ENCODE data around the gene FARS2. TPM values are rescaled to one million over a fixed set of nuclear protein-coding genes. Genes with fewer than 3 reads are reported as not detected.

Gene FARS2
- total and polyA plus RNA-seq, 4 experiments from 2014 or later, result 15.6 to 48.4 (median 24.3) TPM

GRCh38 chr6:5540370-5540769 lies 279.1 kb downstream of the FARS2 start:
- Histone ChIP-seq H3K27ac (ENCODE audit: low read depth, low read length) (no peak overlapping the region), H3K9me3 (ENCODE audit: control insufficient read depth in 1 of 2, low read length in 2 of 2) (no peaks in the 10 kb centered on the region), H3K4me1 (ENCODE audit: insufficient read depth, low read length) (no peaks in the 10 kb centered on the region), H3K4me3 (ENCODE audit: low read length in 2 of 2) (no peak overlapping the region), H3K27me3 (ENCODE audit: insufficient read depth, low read length) (no peaks in the 10 kb centered on the region), H3K36me3 (ENCODE audit: insufficient read depth, low read length) (peaks cover 4% of the 10 kb centered on the region)
- Mint-ChIP-seq H3K4me1 (peaks cover 4 to 8% (median 4%) of the 10 kb centered on the region in 4 donors), H3K27me3 (no peaks in the 10 kb centered on the region), H3K36me3 (peaks cover 21 to 49% of the 10 kb centered on the region in 2 donors), H3K4me3 (no peak overlapping the region), H3K9me3 (peaks cover 0 to 3% (median 0%) of the 10 kb centered on the region in 8 donors), H3K27ac (peak overlapping the region in 1 of 7 donors; percentile 36)
- ChIA-PET CTCF (ENCODE audit: partially characterized antibody) (no interaction called here), POLR2A (ENCODE audit: partially characterized antibody) (no interaction called here)
- intact Hi-C loops (cut with micrococcal nuclease), result no loop called here
- DNase-seq, result no peak

GRCh38 chr6:5541025-5541424 lies 279.7 kb downstream of the FARS2 start:
- no peak overlapping the region for H3K27ac ChIP-seq (ENCODE audit: low read depth, low read length)

GRCh38 chr6:5541751-5542432 lies 280.6 kb downstream of the FARS2 start:
- ChIA-PET POLR2A (ENCODE audit: partially characterized antibody) (no interaction called here), CTCF (ENCODE audit: partially characterized antibody) (no interaction called here)
- Mint-ChIP-seq H3K9me3 (peaks cover 0 to 3% (median 0%) of the 10 kb centered on the region in 8 donors), H3K27ac (no peak overlapping the region), H3K4me3 (no peak overlapping the region), H3K27me3 (no peaks in the 10 kb centered on the region), H3K36me3 (peaks cover 25 to 53% of the 10 kb centered on the region in 2 donors), H3K4me1 (peaks cover 2 to 7% (median 4%) of the 10 kb centered on the region in 4 donors)
- Histone ChIP-seq H3K9me3 (ENCODE audit: control insufficient read depth in 1 of 2, low read length in 2 of 2) (no peaks in the 10 kb centered on the region), H3K27ac (ENCODE audit: low read depth, low read length) (no peak overlapping the region), H3K4me1 (ENCODE audit: insufficient read depth, low read length) (no peaks in the 10 kb centered on the region), H3K36me3 (ENCODE audit: insufficient read depth, low read length) (peaks cover 4% of the 10 kb centered on the region), H3K4me3 (ENCODE audit: low read length in 2 of 2) (no peak overlapping the region), H3K27me3 (ENCODE audit: insufficient read depth, low read length) (no peaks in the 10 kb centered on the region)
- intact Hi-C loops (cut with micrococcal nuclease), result no loop called here
- DNase-seq, result no peak

More at GRCh38 chr6:5541025-5541424, 279.7 kb downstream of the FARS2 start:
- no peak overlapping the region for H3K27ac Mint-ChIP-seq
- H3K4me3 Mint-ChIP-seq, result no peak overlapping the region
- H3K4me1 ChIP-seq (ENCODE audit: insufficient read depth, low read length), result no peaks in the 10 kb centered on the region
- intact Hi-C loops (cut with micrococcal nuclease), result no loop called here
- H3K4me3 ChIP-seq (ENCODE audit: low read length in 2 of 2), result no peak overlapping the region
- ChIA-PET CTCF (ENCODE audit: partially characterized antibody) (no interaction called here), POLR2A (ENCODE audit: partially characterized antibody) (no interaction called here)
- peaks cover 4% of the 10 kb centered on the region for H3K36me3 ChIP-seq (ENCODE audit: insufficient read depth, low read length)
- H3K27me3 ChIP-seq (ENCODE audit: insufficient read depth, low read length), result no peaks in the 10 kb centered on the region
- peaks cover 4 to 7% (median 4%) of the 10 kb centered on the region in 4 donors for H3K4me1 Mint-ChIP-seq
- no peak for DNase-seq
- no peaks in the 10 kb centered on the region for H3K9me3 ChIP-seq (ENCODE audit: control insufficient read depth in 1 of 2, low read length in 2 of 2)
- peaks cover 0 to 3% (median 0%) of the 10 kb centered on the region in 8 donors for H3K9me3 Mint-ChIP-seq
- peaks cover 23 to 56% of the 10 kb centered on the region in 2 donors for H3K36me3 Mint-ChIP-seq
- no peaks in the 10 kb centered on the region for H3K27me3 Mint-ChIP-seq

- H3K4me1 ChIP-seq (ENCODE audit: insufficient read depth, low read length), result no peaks in the 10 kb centered on the region
- CTCF ChIA-PET (ENCODE audit: partially characterized antibody), result no interaction called here
- Mint-ChIP-seq H3K4me1 (peaks cover 0 to 1% (median 0%) of the 10 kb centered on the region in 4 donors), H3K27ac (no peak overlapping the region), H3K36me3 (peaks cover 51 to 75% of the 10 kb centered on the region in 2 donors), H3K27me3 (no peaks in the 10 kb centered on the region), H3K9me3 (peaks cover 0 to 12% (median 7%) of the 10 kb centered on the region in 8 donors), H3K4me3 (no peak overlapping the region)
- H3K27ac ChIP-seq (ENCODE audit: low read depth, low read length), result no peak overlapping the region
- peaks cover 4% of the 10 kb centered on the region for H3K36me3 ChIP-seq (ENCODE audit: insufficient read depth, low read length)
- no peak overlapping the region for H3K4me3 ChIP-seq (ENCODE audit: low read length in 2 of 2)
- no peak for DNase-seq
- H3K27me3 ChIP-seq (ENCODE audit: insufficient read depth, low read length), result no peaks in the 10 kb centered on the region
- H3K9me3 ChIP-seq (ENCODE audit: control insufficient read depth in 1 of 2, low read length in 2 of 2), result no peaks in the 10 kb centered on the region
- intact Hi-C loops (cut with micrococcal nuclease), result no loop called here
- POLR2A ChIA-PET (ENCODE audit: partially characterized antibody), result no interaction called here
Measured at GRCh38 chr6:5547556-5547955, 286.2 kb downstream of the FARS2 start.

GRCh38 chr6:5550631-5551030 lies 289.3 kb downstream of the FARS2 start:
- Mint-ChIP-seq H3K4me3 (no peak overlapping the region), H3K27me3 (no peaks in the 10 kb centered on the region), H3K4me1 (peaks cover 0 to 3% (median 2%) of the 10 kb centered on the region in 4 donors), H3K9me3 (peaks cover 0 to 12% (median 7%) of the 10 kb centered on the region in 8 donors), H3K27ac (no peak overlapping the region), H3K36me3 (peaks cover 42 to 68% of the 10 kb centered on the region in 2 donors)
- intact Hi-C loops (cut with micrococcal nuclease), result no loop called here
- ChIA-PET CTCF (ENCODE audit: partially characterized antibody) (no interaction called here), POLR2A (ENCODE audit: partially characterized antibody) (no interaction called here)
- no peak overlapping the region for H3K4me3 ChIP-seq (ENCODE audit: low read length in 2 of 2)
- no peak for DNase-seq
- no peaks in the 10 kb centered on the region for H3K36me3 ChIP-seq (ENCODE audit: insufficient read depth, low read length)
- no peaks in the 10 kb centered on the region for H3K9me3 ChIP-seq (ENCODE audit: control insufficient read depth in 1 of 2, low read length in 2 of 2)
- H3K4me1 ChIP-seq (ENCODE audit: insufficient read depth, low read length), result no peaks in the 10 kb centered on the region
- no peaks in the 10 kb centered on the region for H3K27me3 ChIP-seq (ENCODE audit: insufficient read depth, low read length)
- H3K27ac ChIP-seq (ENCODE audit: low read depth, low read length), result no peak overlapping the region

GRCh38 chr6:5552243-5552642 lies 290.9 kb downstream of the FARS2 start:
- POLR2A ChIA-PET (ENCODE audit: partially characterized antibody), result no interaction called here
- Mint-ChIP-seq H3K4me1 (peaks cover 0 to 7% (median 3%) of the 10 kb centered on the region in 4 donors), H3K27ac (no peak overlapping the region), H3K36me3 (peaks cover 33 to 56% of the 10 kb centered on the region in 2 donors), H3K9me3 (peaks cover 0 to 11% (median 7%) of the 10 kb centered on the region in 8 donors), H3K4me3 (no peak overlapping the region), H3K27me3 (no peaks in the 10 kb centered on the region)
- H3K27me3 ChIP-seq (ENCODE audit: insufficient read depth, low read length), result no peaks in the 10 kb centered on the region
- intact Hi-C loops (cut with micrococcal nuclease), result no loop called here
- no peaks in the 10 kb centered on the region for H3K9me3 ChIP-seq (ENCODE audit: control insufficient read depth in 1 of 2, low read length in 2 of 2)
- CTCF ChIA-PET (ENCODE audit: partially characterized antibody), result no interaction called here
- no peaks in the 10 kb centered on the region for H3K4me1 ChIP-seq (ENCODE audit: insufficient read depth, low read length)
- H3K4me3 ChIP-seq (ENCODE audit: low read length in 2 of 2), result no peak overlapping the region
- no peak overlapping the region for H3K27ac ChIP-seq (ENCODE audit: low read depth, low read length)
- no peak for DNase-seq
- H3K36me3 ChIP-seq (ENCODE audit: insufficient read depth, low read length), result no peaks in the 10 kb centered on the region

- Histone ChIP-seq H3K27ac (ENCODE audit: low read depth, low read length) (no peak overlapping the region), H3K27me3 (ENCODE audit: insufficient read depth, low read length) (no peaks in the 10 kb centered on the region), H3K36me3 (ENCODE audit: insufficient read depth, low read length) (no peaks in the 10 kb centered on the region), H3K4me1 (ENCODE audit: insufficient read depth, low read length) (no peaks in the 10 kb centered on the region), H3K4me3 (ENCODE audit: low read length in 2 of 2) (no peak overlapping the region), H3K9me3 (ENCODE audit: control insufficient read depth in 1 of 2, low read length in 2 of 2) (no peaks in the 10 kb centered on the region)
- intact Hi-C loops (cut with micrococcal nuclease), result no loop called here
- CTCF ChIA-PET (ENCODE audit: partially characterized antibody), result no interaction called here
- Mint-ChIP-seq H3K4me3 (no peak overlapping the region), H3K27ac (no peak overlapping the region), H3K36me3 (peaks cover 25 to 43% of the 10 kb centered on the region in 2 donors), H3K4me1 (peaks cover 0 to 7% (median 4%) of the 10 kb centered on the region in 4 donors), H3K27me3 (no peaks in the 10 kb centered on the region), H3K9me3 (peaks cover 0 to 10% (median 5%) of the 10 kb centered on the region in 8 donors)
- DNase-seq, result no peak
- POLR2A ChIA-PET (ENCODE audit: partially characterized antibody), result no interaction called here
Measured at GRCh38 chr6:5553767-5554166, 292.5 kb downstream of the FARS2 start.
